Choroid plexus epithelial cell (primary cell): ENCODE data around the gene THBD.
A peak's percentile ranks its signal among the peaks of the same experiment; 100 is the strongest.

Experiments used
- DNase-seq: peaks from one replicate; pipeline ENCODE4 v3.0.0-alpha.2; 2010; ENCODE audit warnings: low read depth
- H3K4me3 ChIP-seq: 2 replicates; pipeline ENCODE4 v1.5.1; 2011; ENCODE audit warnings: low read depth, mild to moderate bottlenecking, control low read depth, low read length, moderate library complexity
- CTCF ChIP-seq: conservative IDR thresholded peaks from 2 replicates; pipeline ENCODE4 v1.5.1; 2011; ENCODE audit warnings: low read depth, mild to moderate bottlenecking, control low read depth, inconsistent platforms, low read length, moderate library complexity

The THBD gene

GRCh38 chr20:23090147-23090546, 40.7 kb upstream of the THBD start:
- TF ChIP-seq CTCF: no peak
- no peak overlapping the region for H3K4me3 ChIP-seq
- no peak for DNase-seq

- no peak for DNase-seq
- no peak for TF ChIP-seq CTCF
- H3K4me3 ChIP-seq: no peak overlapping the region
Observed at GRCh38 chr20:23088866-23089265, 39.4 kb upstream of the THBD start.

GRCh38 chr20:23087587-23088251, 38.2 kb upstream of the THBD start:
- no peak for TF ChIP-seq CTCF
- no peak for DNase-seq
- no peak overlapping the region for H3K4me3 ChIP-seq

GRCh38 chr20:23086931-23087411, 37.5 kb upstream of the THBD start:
- TF ChIP-seq CTCF: no peak
- H3K4me3 ChIP-seq: no peak overlapping the region
- DNase-seq: no peak

GRCh38 chr20:23086056-23086566, 36.6 kb upstream of the THBD start, which contains the start of gene CD93:
Gene CD93 (minus strand): TSS chr20:23086324. CDS start chr20:23086192, 132 bp downstream.
- peak; percentile 71 for DNase-seq
- no peak within 1 kb of the TSS for H3K4me3 ChIP-seq
- TF ChIP-seq CTCF: no peak

GRCh38 chr20:23085436-23086055, 36.1 kb upstream of the THBD start:
- DNase-seq: no peak
- H3K4me3 ChIP-seq: no peak overlapping the region
- TF ChIP-seq CTCF: no peak
